Sigmoid colon (tissue), 7 donors: Measurements from ENCODE around the gene NADK. TPM values are rescaled to one million over a fixed set of nuclear protein-coding genes. Genes with fewer than 3 reads are reported as not detected.

Experiments used
- DNase-seq: peaks from one replicate; pipeline ENCODE4 v3.0.0-alpha.2; 2019
- H3K27ac ChIP-seq, 4 donors: fragments of 200-600 bp; sonication (generic); one replicate each; pipeline ENCODE4 v1.5.1; 2016 to 2019; ENCODE audit warnings: mild to moderate bottlenecking in 1 of 4
- H3K27me3 ChIP-seq, 3 donors: fragments of 200-600 bp; sonication (generic); one replicate each; pipeline ENCODE4 v1.5.1; 2019; ENCODE audit warnings: mild to moderate bottlenecking in 1 of 3
- H3K36me3 ChIP-seq, 4 donors: fragments of 200-600 bp; sonication (generic); one replicate each; pipeline ENCODE4 v1.5.1; 2016 to 2019
- H3K4me1 ChIP-seq, 4 donors: fragments of 200-600 bp; sonication (generic); one replicate each; pipeline ENCODE4 v1.5.1; 2017 to 2019
- H3K4me3 ChIP-seq, 4 donors: fragments of 200-600 bp; sonication (generic); one replicate each; pipeline ENCODE4 v1.5.1; 2017 to 2019; ENCODE audit warnings: mild to moderate bottlenecking in 2 of 4, moderate library complexity in 1 of 4
- H3K9me3 ChIP-seq, 4 donors: fragments of 200-600 bp in 3 of 4; sonication (generic) in 3 of 4; one replicate each; pipeline versions ENCODE4 v1.5.1 to v1.6.1; 2013 to 2019
- EP300 ChIP-seq, 4 donors: sonication (generic); formaldehyde crosslinking; IDR thresholded peaks; one replicate each; pipeline ENCODE4 v1.6.1; 2017; ENCODE audit warnings: antibody characterized with exemption in 4 of 4
- POLR2A ChIP-seq, 2 donors: fragments of 450-650 bp; IDR thresholded peaks; one replicate each; pipeline ENCODE4 v1.6.1; 2016; ENCODE audit warnings: antibody characterized with exemption in 2 of 2, mild to moderate bottlenecking in 2 of 2, moderate library complexity in 2 of 2
- POLR2AphosphoS5 ChIP-seq, 4 donors: sonication (generic); formaldehyde crosslinking; IDR thresholded peaks; one replicate each; pipeline ENCODE4 v1.6.1; 2017; ENCODE audit warnings: antibody characterized with exemption in 4 of 4
- WGBS, 2 donors: extraction: QIAGEN DNeasy Blood & Tissue Kit; methylation state at CpG; one replicate each; pipeline ENCODE4 v1.1.7; 2013; 5-methylcytosine and 5-hydroxymethylcytosine counted together
- intact Hi-C: fragments of 100-400 bp; cut with DNase I; formaldehyde crosslinking; loops from one replicate; pipeline ENCODE4 v1.15.1; 2023
- polyA plus RNA-seq, 3 donors: library from polyadenylated mRNA; stranded (reverse); fragments of 200-250 nt; gene quantifications; one replicate each; pipeline ENCODE4 v1.2.3, GENCODE V29; 2013
- total RNA-seq, 4 donors: library from RNA; depleted of rRNA; stranded (reverse); fragments of >200 nt; gene quantifications; one replicate each; pipeline ENCODE4 v1.1.0, GENCODE V29; 2016
- TF ChIP-seq, protein P1 (sequence below), 4 experiments: fragments of 450-650 bp in 3 of 4; fragments of 200-600 bp in 1 of 4; IDR thresholded peaks; one replicate each; pipeline ENCODE4 v1.5.1; 2016 to 2019; ENCODE audit warnings: antibody characterized with exemption in 4 of 4, mild to moderate bottlenecking in 3 of 4, moderate library complexity in 2 of 4
- donor health status: healthy with polysubstance abuse.
- donor health status: Bipolar disorder and iron deficiency.
- donor health status: healthy.

Gene NADK, protein sequence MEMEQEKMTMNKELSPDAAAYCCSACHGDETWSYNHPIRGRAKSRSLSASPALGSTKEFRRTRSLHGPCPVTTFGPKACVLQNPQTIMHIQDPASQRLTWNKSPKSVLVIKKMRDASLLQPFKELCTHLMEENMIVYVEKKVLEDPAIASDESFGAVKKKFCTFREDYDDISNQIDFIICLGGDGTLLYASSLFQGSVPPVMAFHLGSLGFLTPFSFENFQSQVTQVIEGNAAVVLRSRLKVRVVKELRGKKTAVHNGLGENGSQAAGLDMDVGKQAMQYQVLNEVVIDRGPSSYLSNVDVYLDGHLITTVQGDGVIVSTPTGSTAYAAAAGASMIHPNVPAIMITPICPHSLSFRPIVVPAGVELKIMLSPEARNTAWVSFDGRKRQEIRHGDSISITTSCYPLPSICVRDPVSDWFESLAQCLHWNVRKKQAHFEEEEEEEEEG
- 10 to 100 TPM; 34.9 to 66.7 (median 42.4) TPM for total RNA-seq
- polyA plus RNA-seq: 100 to 1,000 TPM in 2 of 3 donors, 10 to 100 TPM in 1; 72.7 to 121 (median 107) TPM

DNA sequence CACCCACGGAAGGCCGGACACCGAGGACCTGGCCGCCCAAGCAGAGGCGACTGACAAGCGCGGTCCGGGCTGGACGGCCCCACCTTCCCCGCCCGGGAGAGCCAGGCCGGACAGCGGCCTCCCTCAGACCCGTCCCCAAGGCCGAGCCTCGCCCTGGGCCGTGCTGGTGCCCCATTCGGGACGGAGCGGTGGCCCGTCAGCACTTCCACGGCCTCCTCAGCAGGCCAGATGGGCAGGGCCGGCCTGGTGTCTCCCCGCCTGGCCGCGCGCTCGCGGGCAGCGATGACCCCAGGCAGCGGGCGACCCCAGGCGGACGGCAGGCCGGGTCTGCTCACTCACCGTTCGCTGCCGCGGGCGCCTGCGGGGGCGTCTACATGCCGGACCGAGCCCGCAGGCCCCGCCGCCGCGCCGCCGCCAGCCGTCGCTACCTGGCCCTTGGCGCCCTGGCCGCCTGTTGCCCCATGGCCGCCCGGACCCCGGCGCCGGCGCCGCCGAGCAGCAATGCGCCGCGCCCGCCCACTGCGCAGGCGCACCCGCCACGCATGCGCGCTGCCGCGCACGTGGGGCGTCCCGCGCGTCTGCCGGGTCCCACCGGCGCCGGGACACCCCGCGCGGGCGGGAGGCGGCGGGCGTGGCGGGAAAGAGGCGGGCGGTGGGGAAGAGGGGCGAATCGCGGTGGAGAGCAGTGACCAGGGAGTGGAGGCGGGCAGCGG lies at the start of gene NADK:
NADK (minus strand) TSS at position 521 of the 713 bp plus-strand sequence. CDS start 13,064 bp downstream, outside the sequence.
- no peaks in the 10 kb centered on the region for H3K36me3 ChIP-seq
- intact Hi-C loops: loop anchor here (2.0 kb wide), 2 partner anchors 113 to 131 kb away; partner anchors contain the start of gene GNB1
- H3K4me1 ChIP-seq: peaks cover 0 to 73% (median 67%) of the 10 kb centered on the region in 4 donors
- peak within 1 kb of the TSS; percentile 79 to 98 (median 88) for H3K4me3 ChIP-seq
- peak; percentile 78 for DNase-seq
- WGBS, 2 donors: 0 to 1% methylated on average over 99 of the region's 99 CpGs
- H3K27ac ChIP-seq: peak within 1 kb of the TSS; percentile 90 to 91 (median 91)
- TF ChIP-seq POLR2AphosphoS5 (IDR thresholded peaks at IDR 0.05): peak in 1 of 4 donors; percentile 31
- TF ChIP-seq, protein P1, sequence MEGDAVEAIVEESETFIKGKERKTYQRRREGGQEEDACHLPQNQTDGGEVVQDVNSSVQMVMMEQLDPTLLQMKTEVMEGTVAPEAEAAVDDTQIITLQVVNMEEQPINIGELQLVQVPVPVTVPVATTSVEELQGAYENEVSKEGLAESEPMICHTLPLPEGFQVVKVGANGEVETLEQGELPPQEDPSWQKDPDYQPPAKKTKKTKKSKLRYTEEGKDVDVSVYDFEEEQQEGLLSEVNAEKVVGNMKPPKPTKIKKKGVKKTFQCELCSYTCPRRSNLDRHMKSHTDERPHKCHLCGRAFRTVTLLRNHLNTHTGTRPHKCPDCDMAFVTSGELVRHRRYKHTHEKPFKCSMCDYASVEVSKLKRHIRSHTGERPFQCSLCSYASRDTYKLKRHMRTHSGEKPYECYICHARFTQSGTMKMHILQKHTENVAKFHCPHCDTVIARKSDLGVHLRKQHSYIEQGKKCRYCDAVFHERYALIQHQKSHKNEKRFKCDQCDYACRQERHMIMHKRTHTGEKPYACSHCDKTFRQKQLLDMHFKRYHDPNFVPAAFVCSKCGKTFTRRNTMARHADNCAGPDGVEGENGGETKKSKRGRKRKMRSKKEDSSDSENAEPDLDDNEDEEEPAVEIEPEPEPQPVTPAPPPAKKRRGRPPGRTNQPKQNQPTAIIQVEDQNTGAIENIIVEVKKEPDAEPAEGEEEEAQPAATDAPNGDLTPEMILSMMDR (IDR thresholded peaks at IDR 0.05): no peak
- no peaks in the 10 kb centered on the region for H3K27me3 ChIP-seq
- no peaks in the 10 kb centered on the region for H3K9me3 ChIP-seq

DNA sequence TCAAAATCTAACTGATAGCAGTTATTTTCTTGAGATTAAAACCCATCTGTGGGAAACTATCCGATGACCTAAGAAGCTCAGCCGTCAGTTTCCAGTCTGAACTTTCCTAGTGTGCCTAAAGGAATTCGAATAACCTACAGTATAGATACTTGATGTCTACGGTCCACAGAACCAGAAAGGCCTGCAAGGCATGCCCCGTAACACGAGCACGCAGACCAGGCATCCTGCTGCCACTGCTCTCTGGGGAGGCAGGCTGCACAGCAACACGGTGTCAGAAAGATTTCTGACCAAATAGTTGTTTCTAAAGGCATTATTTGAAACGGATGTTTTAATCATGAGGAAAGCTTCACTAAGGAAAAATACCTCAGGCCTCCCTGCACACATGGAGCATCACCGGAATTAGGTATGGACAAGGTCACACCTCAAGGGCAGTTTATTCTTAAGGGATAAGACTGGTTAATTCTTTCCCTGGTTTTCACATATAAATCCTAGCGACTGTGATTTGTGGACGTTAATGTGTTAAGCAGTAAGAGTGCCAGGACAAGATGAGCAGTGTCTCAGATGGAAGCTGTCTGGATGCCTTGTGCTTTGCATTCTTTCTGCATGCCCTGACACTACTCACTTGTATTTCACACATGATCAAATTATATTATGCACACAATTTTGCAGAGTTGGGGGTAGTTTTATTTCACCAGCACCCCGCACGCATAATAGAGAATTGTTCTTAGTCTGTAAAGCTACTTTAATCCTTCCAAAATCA lies 49.0 kb upstream of the NADK start:
- WGBS, 2 donors: 81 to 85% methylated on average over 14 of the region's 14 CpGs
- DNase-seq: no peak
- H3K27ac ChIP-seq: no peak overlapping the region
- intact Hi-C loops: no loop called here
- TF ChIP-seq POLR2AphosphoS5 (IDR thresholded peaks at IDR 0.05) (no peak), POLR2A (IDR thresholded peaks at IDR 0.05) (no peak), EP300 (IDR thresholded peaks at IDR 0.05) (no peak)
- TF ChIP-seq, protein P1 (IDR thresholded peaks at IDR 0.05): no peak
- H3K4me1 ChIP-seq: peaks cover 0 to 7% (median 0%) of the 10 kb centered on the region in 4 donors
- H3K27me3 ChIP-seq: no peaks in the 10 kb centered on the region
- H3K4me3 ChIP-seq: no peak overlapping the region
- peaks cover 0 to 20% (median 10%) of the 10 kb centered on the region in 4 donors for H3K36me3 ChIP-seq
- H3K9me3 ChIP-seq: no peaks in the 10 kb centered on the region

DNA sequence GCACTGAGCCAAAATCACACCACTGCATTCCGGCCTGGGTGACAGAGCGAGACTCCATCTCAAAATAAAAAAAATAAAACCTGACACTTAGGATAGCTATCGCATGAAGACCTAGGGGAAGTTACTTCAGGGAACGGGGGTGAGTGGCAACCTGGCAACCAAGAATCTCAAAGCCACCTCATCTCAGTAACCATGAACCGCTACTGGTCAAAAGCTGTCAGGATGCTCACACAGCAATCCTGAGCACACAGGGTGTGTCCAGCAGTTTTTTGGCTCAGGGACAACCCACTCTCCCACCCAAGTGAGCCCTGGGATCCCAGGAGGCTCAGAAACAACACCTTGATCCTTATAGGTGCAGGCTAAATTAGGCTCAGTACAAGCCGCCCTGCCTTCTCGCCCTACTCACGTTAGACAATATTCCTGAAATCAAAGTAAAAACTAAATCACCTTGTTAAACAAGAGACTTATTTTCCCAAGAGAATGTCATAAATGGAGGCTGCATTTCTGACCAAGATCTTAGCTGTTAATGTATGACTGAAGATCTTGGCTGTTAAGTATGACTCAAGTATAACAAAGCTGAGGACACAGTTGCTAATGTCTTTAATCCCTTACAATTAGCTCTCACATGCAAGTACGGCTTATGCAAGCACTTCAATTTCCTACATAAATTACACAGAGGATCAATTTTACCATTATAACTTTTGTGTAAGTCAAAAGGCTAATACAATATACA lies 48.3 kb upstream of the NADK start:
- Histone ChIP-seq H3K27ac (no peak overlapping the region), H3K4me1 (peaks cover 0 to 5% (median 0%) of the 10 kb centered on the region in 4 donors), H3K27me3 (no peaks in the 10 kb centered on the region), H3K36me3 (peaks cover 0 to 20% (median 10%) of the 10 kb centered on the region in 4 donors), H3K4me3 (no peak overlapping the region), H3K9me3 (no peaks in the 10 kb centered on the region)
- 81 to 89% methylated on average over 9 of the region's 9 CpGs for WGBS, 2 donors
- intact Hi-C loops: no loop called here
- DNase-seq: no peak
- TF ChIP-seq, protein P1 (IDR thresholded peaks at IDR 0.05): no peak
- TF ChIP-seq POLR2AphosphoS5 (IDR thresholded peaks at IDR 0.05) (no peak), POLR2A (IDR thresholded peaks at IDR 0.05) (no peak), EP300 (IDR thresholded peaks at IDR 0.05) (no peak)

GRCh38 chr1:1825217-1825616 lies 46.9 kb upstream of the NADK start:
- no peak for TF ChIP-seq POLR2A (IDR thresholded peaks at IDR 0.05)
- no peak for TF ChIP-seq POLR2AphosphoS5 (IDR thresholded peaks at IDR 0.05)
- TF ChIP-seq, protein P1 (IDR thresholded peaks at IDR 0.05): no peak
- Histone ChIP-seq H3K4me1 (peaks cover 0 to 5% (median 0%) of the 10 kb centered on the region in 4 donors), H3K27me3 (no peaks in the 10 kb centered on the region), H3K36me3 (peaks cover 0 to 20% (median 10%) of the 10 kb centered on the region in 4 donors), H3K27ac (no peak overlapping the region), H3K4me3 (no peak overlapping the region), H3K9me3 (no peaks in the 10 kb centered on the region)
- WGBS, 2 donors: 93 to 96% methylated on average over 5 of the region's 5 CpGs
- DNase-seq: no peak
- intact Hi-C loops: no loop called here
